ENCODE data around the gene NAPA.

DNA sequence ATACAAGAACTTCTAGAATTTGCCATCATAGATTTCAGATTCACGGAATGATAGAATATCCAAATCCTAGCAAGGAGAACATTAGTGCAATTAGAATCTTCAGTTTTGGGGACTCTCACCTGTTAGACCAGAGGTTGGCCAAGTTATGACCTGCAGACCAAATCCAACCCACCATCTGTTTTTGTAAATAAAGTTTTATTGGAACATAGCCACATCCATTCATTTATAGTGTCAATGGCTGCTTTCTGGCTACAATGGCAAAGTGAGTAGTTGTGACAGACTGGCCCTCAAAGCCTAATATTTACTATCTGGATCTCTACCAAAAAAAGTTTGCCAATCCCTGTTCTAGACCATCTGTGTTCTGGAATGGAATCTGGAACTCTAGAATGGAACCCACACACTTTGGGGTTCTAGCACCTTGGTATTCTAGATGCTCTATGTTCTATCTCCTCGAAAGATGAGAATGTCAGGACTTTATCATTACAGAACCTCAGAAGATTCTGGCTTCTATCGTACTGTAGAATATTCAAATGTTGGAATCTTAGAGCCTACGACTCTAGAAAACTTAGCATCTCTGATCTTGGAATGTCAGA lies 33.3 kb downstream of the NAPA start:
- TF ChIP-seq POLR2A (IDR thresholded peaks at IDR 0.05) (no peak), EP300 (IDR thresholded peaks at IDR 0.05) (no peak)

Data from ovary (tissue), 1 donor.